AG20443 (cell line): Measurements from ENCODE around the gene POTEM.
"Not testable (repeated sequence)": the region's sequence is repeated elsewhere in the genome, so short reads cannot be mapped to it uniquely, and the experiment has no call there.

Experiments
- DNase-seq: peaks from one replicate; pipeline ENCODE4 v3.0.0; 2012; ENCODE audit warnings: low spot score, mixed read lengths

The POTEM gene

DNA sequence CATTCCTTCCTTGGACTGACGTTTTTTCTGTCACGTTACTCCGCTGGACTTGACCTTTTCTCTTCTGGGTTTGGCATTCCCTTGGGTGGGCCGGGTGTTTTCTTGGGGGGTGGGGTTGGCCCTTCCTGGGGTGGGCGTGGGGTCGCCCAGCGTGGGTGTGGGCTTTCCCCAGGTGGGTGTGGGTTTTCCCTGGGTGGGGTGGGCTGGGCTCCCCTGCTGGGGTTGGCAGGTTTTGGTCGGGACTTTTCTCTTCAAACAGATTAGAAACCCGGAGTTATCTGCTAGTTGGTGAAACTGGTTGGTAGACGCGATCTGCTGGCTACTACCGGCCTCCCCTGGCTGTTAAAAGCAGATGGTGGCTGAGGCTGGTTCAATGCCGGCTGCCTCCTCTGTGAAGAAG lies at the start of gene POTEM:
POTEM (plus strand) TSS at position 301 of the 400 bp plus-strand sequence; CDS start at position 353, 52 bp downstream.
- DNase-seq: not testable (repeated sequence)

GRCh38 chr14:18918345-18918744 lies 48.9 kb upstream of the POTEM start:
- DNase-seq: not testable (repeated sequence)

DNA sequence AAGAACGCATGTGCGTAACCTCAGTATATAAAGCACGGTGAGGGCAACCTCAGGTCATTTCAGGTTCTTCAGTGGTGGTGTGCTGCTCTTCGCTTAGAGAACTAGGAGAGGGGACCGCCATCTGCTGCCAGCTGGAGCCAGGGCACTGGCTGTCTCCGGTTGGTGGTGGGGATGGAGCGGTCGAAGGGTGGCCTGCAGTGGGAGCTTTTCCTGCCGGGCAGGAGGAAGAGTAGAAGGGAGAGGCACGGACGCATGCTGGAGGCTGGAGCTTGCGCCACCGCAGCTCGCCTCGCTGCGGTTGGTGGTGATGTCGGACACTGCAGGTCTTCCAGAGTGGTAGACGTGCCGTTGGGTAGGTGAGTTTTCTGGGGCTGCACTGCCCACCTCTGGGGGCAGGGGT lies 47.2 kb upstream of the POTEM start:
- DNase-seq: not testable (repeated sequence)

DNA sequence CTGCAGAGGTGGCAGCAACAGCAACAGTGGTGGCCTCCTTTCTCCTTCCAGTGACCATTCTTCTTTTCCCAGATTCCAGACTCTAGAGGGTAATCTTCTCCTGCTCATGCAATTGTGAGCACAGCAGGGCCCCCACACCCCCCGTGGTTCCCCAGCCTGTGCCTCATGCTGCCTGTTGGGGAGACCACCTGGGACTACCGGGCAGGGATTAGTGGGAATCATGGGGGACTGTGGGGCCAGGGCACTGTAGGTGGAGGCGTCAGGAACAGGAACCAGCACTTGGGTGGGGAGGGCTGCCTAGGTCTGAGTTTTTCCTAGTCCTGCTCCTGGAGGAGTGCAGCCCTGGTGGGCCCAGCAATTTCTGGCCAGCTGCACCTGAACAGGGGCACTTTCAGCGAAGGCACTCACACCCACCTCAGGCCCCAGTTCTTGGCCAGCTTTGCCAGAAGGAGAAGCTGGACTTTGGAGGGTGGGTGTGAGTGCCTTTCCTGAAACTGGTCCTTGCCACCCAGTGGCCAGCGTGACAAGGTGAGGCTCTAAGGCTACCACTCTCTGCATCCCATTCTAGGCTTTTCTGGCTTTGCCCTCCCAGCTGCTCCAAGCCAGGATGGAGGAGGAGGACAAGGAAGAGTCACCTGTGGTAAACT lies 46.1 kb upstream of the POTEM start:
- DNase-seq: not testable (repeated sequence)

DNA sequence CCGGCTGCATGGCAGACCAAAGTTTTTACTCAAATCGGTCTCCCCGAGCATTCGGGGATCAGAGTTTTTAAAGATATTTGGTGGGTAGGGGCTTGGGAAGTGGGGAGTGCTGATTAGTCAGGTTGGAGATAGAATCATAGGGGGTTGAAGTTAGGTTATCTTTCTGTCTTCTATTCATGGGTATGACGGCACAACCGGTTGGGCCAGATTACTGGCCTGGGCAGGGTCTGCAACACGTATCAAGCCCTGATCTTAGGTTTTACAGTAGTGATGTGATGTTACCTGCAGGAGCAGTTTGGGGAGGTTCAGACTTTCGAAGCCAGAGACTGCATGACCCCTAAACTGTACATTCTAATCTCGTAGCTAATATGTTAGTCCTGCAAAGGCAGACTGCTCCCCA lies 30.4 kb upstream of the POTEM start:
- not testable (repeated sequence) for DNase-seq

- not testable (repeated sequence) for DNase-seq
Observed at GRCh38 chr14:18938733-18939132, 28.5 kb upstream of the POTEM start.

DNA sequence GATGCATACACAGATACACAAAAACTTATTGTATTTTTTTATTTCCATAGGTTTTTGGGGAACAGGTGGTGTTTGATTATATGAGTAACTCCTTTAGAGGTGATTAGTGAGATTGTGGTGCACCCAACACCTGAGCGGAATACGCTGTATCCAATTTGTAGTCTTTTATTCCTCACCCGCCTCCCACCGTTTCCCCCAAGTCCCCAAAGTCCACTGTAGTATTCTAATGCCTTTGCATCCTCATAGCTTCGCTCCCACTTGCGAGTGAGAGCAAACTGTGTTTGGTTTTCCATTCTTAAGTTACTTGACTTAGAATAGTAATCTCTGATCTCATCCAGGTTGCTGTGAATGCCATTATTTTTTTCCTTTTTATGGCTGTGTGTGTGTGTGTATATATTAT lies 17.3 kb upstream of the POTEM start:
- DNase-seq: not testable (repeated sequence)

- DNase-seq: not testable (repeated sequence)
Observed at GRCh38 chr14:18953085-18953484, 14.1 kb upstream of the POTEM start.

GRCh38 chr14:18955816-18956215 lies 11.4 kb upstream of the POTEM start:
- DNase-seq: not testable (repeated sequence)

GRCh38 chr14:18961576-18961975 lies 5.7 kb upstream of the POTEM start:
- DNase-seq: not testable (repeated sequence)

DNA sequence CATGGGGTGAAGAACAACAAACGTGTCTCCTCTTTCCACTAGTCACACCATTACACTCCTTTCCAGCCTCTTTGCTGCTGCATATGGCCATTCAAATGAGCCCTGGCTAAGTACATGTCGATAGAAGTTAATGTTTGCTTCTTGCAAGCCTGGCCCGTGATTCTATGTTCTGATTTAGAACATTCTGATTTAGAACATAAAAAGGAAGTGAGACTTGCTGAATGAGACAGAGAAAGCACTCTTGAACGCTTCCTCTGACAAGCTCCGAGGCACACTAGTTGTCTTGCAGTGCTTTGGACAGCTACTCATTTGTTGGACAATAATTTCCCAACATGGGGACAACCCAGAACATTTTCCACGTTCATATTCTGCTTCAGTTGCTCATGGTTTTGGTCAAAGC lies 5.1 kb upstream of the POTEM start:
- DNase-seq: not testable (repeated sequence)

DNA sequence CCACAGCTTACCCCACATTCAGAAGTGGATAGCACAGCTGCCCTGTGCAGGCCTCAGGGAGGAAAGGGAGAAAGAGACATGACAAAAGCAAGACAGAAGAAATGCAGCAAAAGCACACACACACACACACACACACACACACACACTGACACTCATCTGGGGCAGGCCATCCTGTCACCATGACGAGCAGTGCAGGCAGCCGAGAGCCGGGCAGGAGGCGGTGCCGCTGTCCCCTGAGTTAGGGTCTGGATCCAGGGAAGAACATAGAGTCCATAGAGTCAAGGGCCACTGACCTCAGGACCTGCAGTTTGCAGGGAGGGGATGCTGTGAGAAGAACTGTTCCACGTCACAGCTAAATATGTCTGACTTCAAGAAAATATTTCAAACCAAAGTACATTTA lies 4.0 kb upstream of the POTEM start:
- not testable (repeated sequence) for DNase-seq

DNA sequence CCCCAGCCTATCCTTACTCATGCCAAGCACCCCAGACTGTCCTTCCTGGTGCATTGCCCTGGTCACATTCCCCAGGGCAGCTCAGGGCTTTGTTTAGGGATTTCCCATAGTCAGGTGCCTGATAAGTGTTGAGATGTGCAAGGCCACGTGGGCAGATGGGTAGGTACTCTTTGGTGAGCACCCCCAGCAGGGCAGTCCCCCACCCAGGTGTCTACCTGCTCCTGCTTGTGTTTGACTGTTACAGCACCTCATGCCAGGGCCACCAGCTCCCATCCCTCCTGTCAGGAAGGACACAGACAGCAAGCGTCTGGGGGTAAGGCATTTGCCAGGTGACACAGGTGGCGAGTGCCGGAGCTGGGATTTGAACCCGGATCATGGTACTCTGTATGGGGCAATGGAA lies 2.4 kb upstream of the POTEM start:
- DNase-seq: not testable (repeated sequence)

- not testable (repeated sequence) for DNase-seq
Observed at GRCh38 chr14:19002566-19002965, 35.3 kb downstream of the POTEM start.

GRCh38 chr14:19006490-19006889 lies 39.3 kb downstream of the POTEM start:
- DNase-seq: not testable (repeated sequence)

GRCh38 chr14:19007678-19008077 lies 40.4 kb downstream of the POTEM start:
- not testable (repeated sequence) for DNase-seq

GRCh38 chr14:19011029-19011428 lies 43.8 kb downstream of the POTEM start:
- not testable (repeated sequence) for DNase-seq

DNA sequence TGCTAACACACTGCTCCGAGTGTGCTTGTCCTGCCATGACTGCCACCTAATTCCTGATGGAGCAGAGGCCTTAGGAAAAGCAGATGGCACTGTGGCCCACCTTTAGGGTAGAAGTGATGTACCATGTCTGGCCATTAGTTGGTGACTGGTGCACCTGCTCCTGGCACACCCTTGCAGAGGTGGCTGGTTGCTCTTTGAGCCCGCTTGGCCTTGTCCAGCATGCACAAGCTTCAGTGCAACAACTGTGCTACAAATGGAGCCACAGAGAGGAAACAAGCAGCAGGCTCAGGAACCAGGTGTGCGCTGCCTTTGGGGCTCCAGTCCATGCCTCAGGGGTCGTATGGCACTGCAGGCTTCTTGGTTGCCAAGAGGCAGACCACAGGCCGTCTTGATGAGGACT lies 44.5 kb downstream of the POTEM start:
- not testable (repeated sequence) for DNase-seq

GRCh38 chr14:19015185-19015584 lies 48.0 kb downstream of the POTEM start:
- not testable (repeated sequence) for DNase-seq

GRCh38 chr14:19025080-19025589 lies 57.9 kb downstream of the POTEM start:
- not testable (repeated sequence) for DNase-seq

DNA sequence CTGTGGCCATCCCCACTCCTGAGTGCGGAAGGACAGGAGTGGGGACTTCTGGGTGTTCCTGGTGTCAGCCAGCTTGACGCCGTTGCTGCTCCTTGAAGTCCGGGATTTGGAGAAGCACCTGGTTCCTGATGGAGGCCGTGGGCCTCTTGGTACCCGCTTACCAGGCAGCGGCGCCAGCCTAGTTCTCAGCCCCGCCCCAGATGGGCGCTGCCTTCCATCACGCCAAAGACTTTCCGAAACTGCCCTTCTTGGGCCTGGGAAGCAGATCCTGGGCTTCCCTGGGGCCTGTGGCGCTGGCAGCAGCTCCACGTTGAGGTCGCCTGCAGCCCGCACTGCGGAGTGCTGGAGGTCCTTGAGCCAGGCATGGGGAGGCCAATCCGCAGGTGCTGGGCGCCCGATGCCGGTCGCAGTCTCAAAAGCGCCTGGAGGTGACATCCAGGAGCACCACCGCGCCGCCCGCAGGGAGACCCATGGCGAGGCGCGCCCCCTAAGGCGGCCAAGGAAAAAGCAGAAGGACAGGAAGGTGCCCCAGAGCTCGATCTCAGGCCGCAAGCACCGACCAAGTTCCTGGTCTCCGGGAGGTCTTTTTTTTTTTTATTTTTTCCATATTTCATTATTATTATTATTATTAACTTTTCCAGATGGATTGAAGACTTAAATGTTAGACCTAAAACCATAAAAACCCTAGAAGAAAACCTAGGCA lies 59.6 kb downstream of the POTEM start:
- DNase-seq: not testable (repeated sequence)

DNA sequence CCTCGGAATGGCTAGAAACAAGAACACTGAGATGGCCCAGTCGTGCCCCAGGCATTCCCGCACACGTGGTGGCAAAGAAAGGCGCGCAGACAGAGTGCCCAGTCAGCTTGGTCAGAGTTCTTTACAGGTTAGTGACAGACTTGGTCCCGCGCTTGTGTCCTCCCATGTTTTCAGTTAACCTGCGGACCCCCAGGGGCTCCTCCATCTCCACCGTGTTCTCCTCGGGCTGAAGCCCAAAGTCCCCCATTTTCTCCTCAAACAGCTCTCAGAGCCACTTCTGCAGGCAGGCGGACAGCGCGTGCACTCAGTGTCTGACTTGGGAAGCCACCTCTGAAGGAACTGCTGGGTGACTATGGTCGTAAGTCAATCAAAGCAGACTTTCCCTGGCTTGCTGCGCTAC lies 60.7 kb downstream of the POTEM start:
- not testable (repeated sequence) for DNase-seq

- DNase-seq: not testable (repeated sequence)
Observed at GRCh38 chr14:19036811-19037382, 69.7 kb downstream of the POTEM start.
